ENCODE measurements around the gene HEPHL1. TPM values are rescaled to one million over a fixed set of nuclear protein-coding genes. Genes with fewer than 3 reads are reported as not detected.
"Not testable (repeated sequence)": the region's sequence is repeated elsewhere in the genome, so short reads cannot be mapped to it uniquely, and the experiment has no call there.

HEPHL1 gene
- total RNA-seq, 1 donor from 2014 or later: 0.26 TPM

GRCh38 chr11:94150704-94151685 is 129.8 kb downstream of the HEPHL1 start:
- no peak overlapping the region for H3K4me3 ChIP-seq (ENCODE audit: low read depth, low read length)
- peaks cover under 1% of the 10 kb centered on the region for H3K36me3 ChIP-seq (ENCODE audit: control insufficient read depth, insufficient read depth, low read length)
- FAIRE-seq (no peak), DNase-seq (ENCODE audit: low read depth) (peak; percentile 28)
- no peaks in the 10 kb centered on the region for H3K27me3 ChIP-seq (ENCODE audit: control insufficient read depth, insufficient read depth, low read length)
- TF ChIP-seq, protein P1, sequence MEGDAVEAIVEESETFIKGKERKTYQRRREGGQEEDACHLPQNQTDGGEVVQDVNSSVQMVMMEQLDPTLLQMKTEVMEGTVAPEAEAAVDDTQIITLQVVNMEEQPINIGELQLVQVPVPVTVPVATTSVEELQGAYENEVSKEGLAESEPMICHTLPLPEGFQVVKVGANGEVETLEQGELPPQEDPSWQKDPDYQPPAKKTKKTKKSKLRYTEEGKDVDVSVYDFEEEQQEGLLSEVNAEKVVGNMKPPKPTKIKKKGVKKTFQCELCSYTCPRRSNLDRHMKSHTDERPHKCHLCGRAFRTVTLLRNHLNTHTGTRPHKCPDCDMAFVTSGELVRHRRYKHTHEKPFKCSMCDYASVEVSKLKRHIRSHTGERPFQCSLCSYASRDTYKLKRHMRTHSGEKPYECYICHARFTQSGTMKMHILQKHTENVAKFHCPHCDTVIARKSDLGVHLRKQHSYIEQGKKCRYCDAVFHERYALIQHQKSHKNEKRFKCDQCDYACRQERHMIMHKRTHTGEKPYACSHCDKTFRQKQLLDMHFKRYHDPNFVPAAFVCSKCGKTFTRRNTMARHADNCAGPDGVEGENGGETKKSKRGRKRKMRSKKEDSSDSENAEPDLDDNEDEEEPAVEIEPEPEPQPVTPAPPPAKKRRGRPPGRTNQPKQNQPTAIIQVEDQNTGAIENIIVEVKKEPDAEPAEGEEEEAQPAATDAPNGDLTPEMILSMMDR (IDR thresholded peaks at IDR 0.05; ENCODE audit: insufficient read depth, low read length, severe bottlenecking): no peak

GRCh38 chr11:94151903-94152677 is 130.9 kb downstream of the HEPHL1 start:
- DNase-seq (ENCODE audit: low read depth) (peak; percentile 94), FAIRE-seq (no peak)
- H3K27me3 ChIP-seq (ENCODE audit: control insufficient read depth, insufficient read depth, low read length): no peaks in the 10 kb centered on the region
- H3K36me3 ChIP-seq (ENCODE audit: control insufficient read depth, insufficient read depth, low read length): peaks cover 3% of the 10 kb centered on the region
- no peak overlapping the region for H3K4me3 ChIP-seq (ENCODE audit: low read depth, low read length)
- TF ChIP-seq, protein P1 (IDR thresholded peaks at IDR 0.05; ENCODE audit: insufficient read depth, low read length, severe bottlenecking): no peak

- Histone ChIP-seq H3K4me3 (ENCODE audit: low read depth, low read length) (no peak overlapping the region), H3K27me3 (ENCODE audit: control insufficient read depth, insufficient read depth, low read length) (no peaks in the 10 kb centered on the region), H3K36me3 (ENCODE audit: control insufficient read depth, insufficient read depth, low read length) (peaks cover 3% of the 10 kb centered on the region)
- TF ChIP-seq, protein P1 (IDR thresholded peaks at IDR 0.05; ENCODE audit: insufficient read depth, low read length, severe bottlenecking): no peak
- FAIRE-seq (no peak), DNase-seq (ENCODE audit: low read depth) (no peak)
Measured at GRCh38 chr11:94152678-94153065, 131.5 kb downstream of the HEPHL1 start.

DNA sequence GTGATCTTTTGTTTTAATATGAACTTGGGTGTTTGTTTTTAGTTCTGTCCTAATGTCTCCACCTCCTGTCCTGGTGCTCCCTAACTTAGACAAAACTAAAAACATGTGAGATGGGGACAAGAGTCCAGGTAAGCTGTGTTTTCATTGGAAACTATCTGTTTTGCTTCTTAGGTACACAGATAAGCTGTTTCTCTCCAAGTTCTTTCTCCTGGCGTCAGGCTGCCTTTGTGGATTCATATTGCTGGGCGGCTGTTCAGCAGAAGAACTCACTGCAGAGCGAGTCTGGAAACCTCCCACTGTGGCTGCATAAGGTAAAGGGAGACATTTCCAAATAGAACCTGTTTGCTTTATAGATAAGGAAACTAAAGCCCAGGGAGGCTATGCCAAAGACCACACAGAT is 132.2 kb downstream of the HEPHL1 start:
- Histone ChIP-seq H3K27me3 (ENCODE audit: control insufficient read depth, insufficient read depth, low read length) (no peaks in the 10 kb centered on the region), H3K36me3 (ENCODE audit: control insufficient read depth, insufficient read depth, low read length) (peaks cover 3% of the 10 kb centered on the region), H3K4me3 (ENCODE audit: low read depth, low read length) (no peak overlapping the region)
- DNase-seq (ENCODE audit: low read depth) (no peak), FAIRE-seq (no peak)
- TF ChIP-seq, protein P1 (IDR thresholded peaks at IDR 0.05; ENCODE audit: insufficient read depth, low read length, severe bottlenecking): no peak

DNA sequence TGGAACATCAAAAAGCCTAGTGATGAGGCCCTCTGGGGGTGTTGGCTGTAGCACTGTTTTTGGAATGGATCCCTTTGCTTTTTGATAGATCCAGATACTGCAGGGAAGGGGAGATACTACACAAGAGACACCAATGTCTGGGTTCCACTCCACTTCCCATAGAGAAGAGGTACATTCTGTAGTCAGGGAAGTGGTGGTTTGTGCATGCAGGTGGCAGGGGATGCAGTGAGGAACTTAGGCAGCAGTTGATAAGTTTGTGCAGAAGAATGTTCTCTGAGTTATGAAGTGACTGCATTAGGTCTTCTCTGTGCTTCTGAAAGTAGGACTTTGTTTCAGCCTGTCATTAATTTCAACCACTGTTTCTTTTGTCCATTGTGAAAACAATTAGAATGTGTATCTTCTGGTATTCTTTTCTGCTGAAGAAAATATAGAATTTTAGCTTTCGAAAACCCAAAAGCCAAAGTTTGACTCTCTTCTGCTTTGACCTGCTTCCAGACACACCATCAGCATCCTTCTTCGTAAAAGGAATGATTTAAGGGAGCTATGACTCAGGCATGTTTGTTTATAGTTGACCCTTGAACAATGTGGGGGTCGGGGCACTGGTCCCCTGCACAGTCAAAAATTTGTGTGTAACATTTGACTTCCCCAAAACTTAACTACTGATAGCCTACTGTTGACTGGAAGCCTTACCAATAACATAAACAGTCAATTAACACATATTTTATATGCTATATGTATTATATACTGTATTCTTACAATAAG is 133.1 kb downstream of the HEPHL1 start:
- peaks cover 3% of the 10 kb centered on the region for H3K36me3 ChIP-seq (ENCODE audit: control insufficient read depth, insufficient read depth, low read length)
- FAIRE-seq (no peak), DNase-seq (ENCODE audit: low read depth) (no peak)
- no peak overlapping the region for H3K4me3 ChIP-seq (ENCODE audit: low read depth, low read length)
- TF ChIP-seq, protein P1 (IDR thresholded peaks at IDR 0.05; ENCODE audit: insufficient read depth, low read length, severe bottlenecking): no peak
- H3K27me3 ChIP-seq (ENCODE audit: control insufficient read depth, insufficient read depth, low read length): no peaks in the 10 kb centered on the region

DNA sequence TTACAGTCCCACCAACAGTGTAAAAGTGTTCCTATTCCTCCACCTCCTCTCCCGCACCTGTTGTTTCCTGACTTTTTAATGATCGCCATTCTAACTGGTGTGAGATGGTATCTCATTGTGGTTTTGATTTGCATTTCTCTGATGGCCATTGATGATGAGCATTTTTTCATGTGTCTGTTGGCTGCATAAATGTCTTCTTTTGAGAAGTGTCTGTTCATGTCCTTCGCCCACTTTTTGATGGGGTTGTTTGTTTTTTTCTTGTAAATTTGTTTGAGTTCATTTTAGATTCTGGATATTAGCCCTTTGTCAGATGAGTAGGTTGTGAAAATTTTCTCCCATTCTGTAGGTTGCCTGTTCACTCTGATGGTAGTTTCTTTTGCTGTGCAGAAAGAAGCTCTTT is 136.2 kb downstream of the HEPHL1 start:
- not testable (repeated sequence) for FAIRE-seq; H3K27me3 ChIP-seq (ENCODE audit: control insufficient read depth, insufficient read depth, low read length); H3K4me3 ChIP-seq (ENCODE audit: low read depth, low read length); H3K36me3 ChIP-seq (ENCODE audit: control insufficient read depth, insufficient read depth, low read length); DNase-seq (ENCODE audit: low read depth)

All from bronchial epithelial cell (primary cell).